Liver (tissue), 9 donors: ENCODE measurements around the gene CGB3. TPM values are rescaled to one million over a fixed set of nuclear protein-coding genes. Genes with fewer than 3 reads are reported as not detected.
"Not testable (repeated sequence)": the region's sequence is repeated elsewhere in the genome, so short reads cannot be mapped to it uniquely, and the experiment has no call there.

Experiments used
- DNase-seq: peaks from one replicate; pipeline ENCODE4 v3.0.0-alpha.2; 2017; ENCODE audit warnings: low spot score
- H3K27ac ChIP-seq, 2 donors: one replicate each; pipeline ENCODE4 v1.7.0; 2013; ENCODE audit warnings: inconsistent platforms in 2 of 2, low read length in 2 of 2, control low read depth in 1 of 2, low read depth in 1 of 2, mild to moderate bottlenecking in 1 of 2
- H3K27me3 ChIP-seq, 4 donors: one replicate each; pipeline versions ENCODE4 v1.6.1 to v1.7.0; 2013; ENCODE audit warnings: low read length in 3 of 4, inconsistent platforms in 1 of 4, mild to moderate bottlenecking in 1 of 4, moderate library complexity in 1 of 4; ENCODE audit not compliant: control insufficient read depth in 4 of 4, insufficient read depth in 4 of 4
- H3K36me3 ChIP-seq, 4 donors: one replicate each; pipeline versions ENCODE4 v1.6.1 to v1.7.0; 2013; ENCODE audit warnings: low read length in 3 of 4, mild to moderate bottlenecking in 3 of 4, low read depth in 1 of 4, moderate library complexity in 1 of 4; ENCODE audit not compliant: control insufficient read depth in 4 of 4, insufficient read depth in 3 of 4
- H3K4me1 ChIP-seq, 4 donors: one replicate each; pipeline versions ENCODE4 v1.6.1 to v1.7.0; 2013; ENCODE audit warnings: low read length in 3 of 4, mild to moderate bottlenecking in 3 of 4, moderate library complexity in 1 of 4; ENCODE audit not compliant: control insufficient read depth in 4 of 4, insufficient read depth in 4 of 4
- H3K4me3 ChIP-seq, 3 donors: one replicate each; pipeline versions ENCODE4 v1.6.1 to v1.7.0; 2013; ENCODE audit warnings: low read length in 3 of 3, control low read depth in 1 of 3, low read depth in 1 of 3, mild to moderate bottlenecking in 1 of 3
- H3K9ac ChIP-seq, 2 donors: one replicate each; pipeline ENCODE4 v1.7.0; 2013; ENCODE audit warnings: low read length in 2 of 2, mild to moderate bottlenecking in 2 of 2, moderate library complexity in 2 of 2, control low read depth in 1 of 2, low read depth in 1 of 2
- H3K9me3 ChIP-seq, 4 donors: one replicate each; pipeline versions ENCODE4 v1.6.1 to v1.7.0; 2013; ENCODE audit warnings: low read length in 3 of 4; ENCODE audit not compliant: control insufficient read depth in 4 of 4
- CTCF ChIP-seq: fragments of 150-350 bp; IDR thresholded peaks from 2 replicates; pipeline ENCODE4 v1.5.1; 2017; ENCODE audit warnings: improper control_type of control experiment, low read depth, low read length; ENCODE audit not compliant: missing input control
- EGR1 ChIP-seq, 2 donors: IDR thresholded peaks; 2 replicates each; pipeline ENCODE4 v1.6.1; 2016 to 2018; ENCODE audit warnings: antibody characterized with exemption in 2 of 2, low read depth in 2 of 2
- TAF1 ChIP-seq: conservative IDR thresholded peaks from 2 replicates; pipeline ENCODE4 v1.6.1; 2016; ENCODE audit warnings: antibody characterized with exemption, mild to moderate bottlenecking
- WGBS: extraction: QIAGEN DNeasy Blood & Tissue Kit; methylation state at CpG from one replicate; pipeline ENCODE4 v1.1.7; 2013; 5-methylcytosine and 5-hydroxymethylcytosine counted together
- polyA plus RNA-seq, 2 donors: library from polyadenylated mRNA; stranded (reverse) in 1 of 2; unstranded in 1 of 2; fragments of 200-250 nt in 1 of 2; fragments of >200 nt in 1 of 2; fragmentation: Nextera tagmentation in 1 of 2; extraction: Ambion mirVana in 1 of 2; gene quantifications; one replicate each; pipeline versions ENCODE4 v1.2.1 to v1.2.3, GENCODE V29; 2013 to 2015
- total RNA-seq, 2 donors: library from RNA; depleted of rRNA; stranded (reverse); fragments of >200 nt; gene quantifications; one replicate each; pipeline ENCODE4 v1.2.3, GENCODE V29; 2014
- donor health status: healthy.
- donor health status: healthy.
- donor health status: healthy.
- donor health status: healthy.
- donor health status: healthy.

CGB3 gene
- total and polyA plus RNA-seq, 4 donors = not detected

GRCh38 chr19:49056101-49056901 is 32.2 kb upstream of the CGB3 start:
- TF ChIP-seq EGR1 (IDR thresholded peaks at IDR 0.05; ENCODE audit: low read depth in 2 of 2) = no peak
- TF ChIP-seq TAF1 = no peak
- no peak for TF ChIP-seq CTCF
- Histone ChIP-seq H3K36me3 (no peaks in the 10 kb centered on the region), H3K9me3 (no peaks in the 10 kb centered on the region), H3K27ac (no peak overlapping the region), H3K9ac (no peak overlapping the region), H3K4me1 (peaks cover 0 to 22% (median 12%) of the 10 kb centered on the region in 4 donors), H3K27me3 (no peaks in the 10 kb centered on the region), H3K4me3 (peak overlapping the region; percentile 59 to 61 (median 59))
- peak; percentile 65 for DNase-seq
- WGBS = 2% methylated on average over 63 of the region's 63 CpGs

GRCh38 chr19:49050376-49051033 is 26.4 kb upstream of the CGB3 start:
- H3K27ac ChIP-seq, DNase-seq, H3K36me3 ChIP-seq, H3K9me3 ChIP-seq, H3K4me1 ChIP-seq, H3K4me3 ChIP-seq, H3K27me3 ChIP-seq, H3K9ac ChIP-seq: not testable (repeated sequence)
- 78% methylated on average over 24 of the region's 24 CpGs for WGBS

GRCh38 chr19:49049834-49050233 is 25.7 kb upstream of the CGB3 start:
- H3K27ac ChIP-seq, H3K4me3 ChIP-seq, H3K4me1 ChIP-seq, H3K27me3 ChIP-seq, H3K9ac ChIP-seq, DNase-seq, H3K36me3 ChIP-seq, H3K9me3 ChIP-seq: not testable (repeated sequence)
- WGBS = 80% methylated on average over 3 of the region's 4 CpGs

DNA sequence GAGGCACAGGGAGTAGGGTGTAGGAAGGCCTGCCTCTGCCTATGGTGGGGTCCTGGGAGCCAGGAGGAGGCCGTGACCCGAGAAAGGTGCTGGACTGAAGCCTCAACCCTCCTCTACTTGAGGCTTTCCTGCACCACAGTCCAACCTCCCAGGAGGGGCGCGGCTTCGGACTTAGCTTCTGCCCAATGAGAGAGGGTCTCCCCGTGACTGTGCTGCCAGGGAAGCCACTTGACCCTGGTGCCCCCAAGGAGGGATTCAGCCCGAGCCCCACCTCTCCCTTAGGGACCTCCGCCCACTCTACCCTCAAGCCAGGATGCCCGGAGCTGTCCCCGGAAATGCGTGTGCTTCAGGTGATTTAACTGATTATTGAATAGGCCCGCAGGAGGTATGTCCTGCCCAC is 24.9 kb upstream of the CGB3 start, which contains the start of gene CGB8:
Gene CGB8 (minus strand): TSS at position 101 of the 400 bp plus-strand sequence. CDS start 372 bp downstream, outside the sequence.
- not testable (repeated sequence) for H3K27ac ChIP-seq, H3K9ac ChIP-seq, H3K27me3 ChIP-seq, H3K9me3 ChIP-seq, DNase-seq, H3K4me3 ChIP-seq, H3K36me3 ChIP-seq, H3K4me1 ChIP-seq
- WGBS = 73% methylated on average over 12 of the region's 12 CpGs

- not testable (repeated sequence) for H3K9ac ChIP-seq, H3K27me3 ChIP-seq, H3K9me3 ChIP-seq, H3K27ac ChIP-seq, DNase-seq, H3K36me3 ChIP-seq, H3K4me1 ChIP-seq, H3K4me3 ChIP-seq
- 73% methylated on average over 15 of the region's 15 CpGs for WGBS
Observed at GRCh38 chr19:49043548-49043947, 19.4 kb upstream of the CGB3 start, which contains the start of gene CGB5. CGB5 (plus strand) TSS chr19:49043848; CDS start chr19:49044210, 362 bp downstream.

DNA sequence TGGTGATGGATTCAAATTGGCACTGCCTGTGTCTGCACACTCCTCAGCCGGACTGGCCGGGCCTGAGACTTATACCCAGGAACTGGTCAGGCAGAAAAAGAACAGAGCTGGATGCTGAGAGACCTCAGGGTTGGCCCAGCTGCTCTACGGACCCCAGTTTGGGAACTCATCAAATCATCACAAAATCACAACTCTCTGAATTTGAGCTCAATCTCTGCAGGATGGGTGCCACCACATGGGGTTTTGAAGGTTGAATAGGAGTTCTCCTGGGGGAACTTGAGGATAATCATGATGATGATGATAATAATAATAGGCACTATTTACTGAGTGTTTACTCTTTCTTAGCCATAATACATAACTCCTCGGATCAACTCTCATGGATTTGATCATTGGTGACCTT is 18.5 kb upstream of the CGB3 start:
- not testable (repeated sequence) for H3K27ac ChIP-seq, H3K27me3 ChIP-seq, DNase-seq, H3K4me3 ChIP-seq, H3K4me1 ChIP-seq, H3K9ac ChIP-seq, H3K36me3 ChIP-seq, H3K9me3 ChIP-seq
- 94% methylated on average over 4 of the region's 4 CpGs for WGBS
